ENCODE data around the gene TTL. TPM values are rescaled to one million over a fixed set of nuclear protein-coding genes. Genes with fewer than 3 reads are reported as not detected.

Gene TTL
- total and polyA plus RNA-seq, 4 donors: 3.6 to 9.5 (median 7.1) TPM

DNA sequence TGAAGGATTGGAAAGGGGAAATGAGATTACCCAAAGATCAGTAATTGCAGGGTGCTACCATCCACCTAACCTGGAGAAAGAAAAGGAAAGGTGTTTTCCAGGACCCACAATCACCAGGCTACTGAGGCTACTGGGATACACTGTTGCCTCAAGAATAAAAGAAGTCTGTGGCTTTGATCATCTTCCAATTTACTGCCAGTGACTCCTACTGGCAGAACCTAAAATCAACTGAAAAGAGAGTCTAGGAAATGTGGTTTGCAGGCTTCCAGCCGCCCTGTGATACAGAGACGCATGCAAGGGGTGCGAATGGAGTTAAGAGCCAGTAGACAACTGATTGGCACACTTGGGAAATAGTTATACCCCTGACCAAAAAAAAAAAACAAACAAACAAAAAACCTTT is 16.6 kb upstream of the TTL start:
- Histone ChIP-seq H3K4me3 (ENCODE audit: low read depth in 1 of 3, low read length in 3 of 3) (no peak overlapping the region), H3K27me3 (ENCODE audit: control insufficient read depth in 4 of 4, insufficient read depth in 4 of 4, low read length in 3 of 4) (peaks cover 0 to 2% (median 0%) of the 10 kb centered on the region in 4 donors), H3K27ac (ENCODE audit: low read depth in 1 of 2, low read length in 2 of 2) (no peak overlapping the region), H3K9ac (ENCODE audit: low read depth in 1 of 2, low read length in 2 of 2) (no peak overlapping the region), H3K4me1 (ENCODE audit: control insufficient read depth in 4 of 4, insufficient read depth in 4 of 4, low read length in 3 of 4) (no peaks in the 10 kb centered on the region), H3K9me3 (ENCODE audit: control insufficient read depth in 4 of 4, low read length in 3 of 4) (no peaks in the 10 kb centered on the region), H3K36me3 (ENCODE audit: control insufficient read depth in 4 of 4, insufficient read depth in 3 of 4, low read depth in 1 of 4, low read length in 3 of 4) (no peaks in the 10 kb centered on the region)
- 74% methylated on average over 3 of the region's 3 CpGs for WGBS
- DNase-seq (ENCODE audit: low spot score): no peak
- TF ChIP-seq SP1 (IDR thresholded peaks at IDR 0.05) (no peak), JUND (IDR thresholded peaks at IDR 0.05) (no peak), FOXA1 (IDR thresholded peaks at IDR 0.05) (no peak), RAD21 (IDR thresholded peaks at IDR 0.05) (peak in 1 of 2 donors; percentile 8), TAF1 (conservative IDR thresholded peaks at IDR 0.05) (no peak)

DNA sequence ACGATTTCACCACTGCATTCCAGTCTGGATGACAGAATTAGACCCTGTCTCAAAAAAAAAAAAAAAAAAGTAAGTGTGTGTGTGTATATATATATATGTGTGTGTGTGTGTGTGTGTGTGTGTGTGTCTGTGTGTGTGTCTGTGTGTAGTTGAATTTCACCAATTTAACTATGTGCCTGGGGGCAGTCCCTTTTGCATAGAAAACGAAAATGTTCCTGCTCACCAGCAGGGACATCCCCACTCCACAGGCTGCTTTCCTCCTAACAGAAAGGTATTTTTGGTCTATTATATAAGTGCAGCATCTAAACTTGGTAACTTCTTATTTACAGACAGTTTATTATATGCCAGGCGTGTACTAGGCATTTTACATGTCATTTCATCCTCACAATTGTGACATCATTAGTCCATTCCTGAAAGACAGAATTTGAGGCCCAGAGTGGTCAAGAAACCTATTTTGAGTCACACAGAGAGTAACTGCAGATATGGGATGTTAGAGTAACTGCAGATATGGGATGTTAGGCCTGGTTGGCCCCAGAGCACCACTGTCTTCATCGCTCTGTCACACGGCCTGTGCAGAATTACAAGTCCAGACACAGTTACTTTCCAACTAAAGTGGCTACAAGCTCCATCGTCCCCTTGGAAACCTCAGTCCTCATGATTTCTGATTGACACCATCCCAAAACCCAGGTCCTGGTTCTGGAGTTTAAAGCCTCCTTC is 9.3 kb upstream of the TTL start:
- Histone ChIP-seq H3K4me1 (ENCODE audit: control insufficient read depth in 4 of 4, insufficient read depth in 4 of 4, low read length in 3 of 4) (no peaks in the 10 kb centered on the region), H3K27me3 (ENCODE audit: control insufficient read depth in 4 of 4, insufficient read depth in 4 of 4, low read length in 3 of 4) (no peaks in the 10 kb centered on the region), H3K9ac (ENCODE audit: low read depth in 1 of 2, low read length in 2 of 2) (no peak overlapping the region), H3K36me3 (ENCODE audit: control insufficient read depth in 4 of 4, insufficient read depth in 3 of 4, low read depth in 1 of 4, low read length in 3 of 4) (no peaks in the 10 kb centered on the region), H3K27ac (ENCODE audit: low read depth in 1 of 2, low read length in 2 of 2) (no peak overlapping the region), H3K9me3 (ENCODE audit: control insufficient read depth in 4 of 4, low read length in 3 of 4) (no peaks in the 10 kb centered on the region), H3K4me3 (ENCODE audit: low read depth in 1 of 3, low read length in 3 of 3) (no peak overlapping the region)
- TF ChIP-seq NR2F2 (IDR thresholded peaks at IDR 0.05): no peak
- TF ChIP-seq JUND (IDR thresholded peaks at IDR 0.05): no peak
- TF ChIP-seq EGR1 (IDR thresholded peaks at IDR 0.05; ENCODE audit: low read depth in 2 of 2): no peak
- no peak for TF ChIP-seq RXRA (IDR thresholded peaks at IDR 0.05)
- no peak for TF ChIP-seq FOXA1 (IDR thresholded peaks at IDR 0.05)
- no peak for DNase-seq (ENCODE audit: low spot score)
- 93% methylated on average over 6 of the region's 6 CpGs for WGBS

DNA sequence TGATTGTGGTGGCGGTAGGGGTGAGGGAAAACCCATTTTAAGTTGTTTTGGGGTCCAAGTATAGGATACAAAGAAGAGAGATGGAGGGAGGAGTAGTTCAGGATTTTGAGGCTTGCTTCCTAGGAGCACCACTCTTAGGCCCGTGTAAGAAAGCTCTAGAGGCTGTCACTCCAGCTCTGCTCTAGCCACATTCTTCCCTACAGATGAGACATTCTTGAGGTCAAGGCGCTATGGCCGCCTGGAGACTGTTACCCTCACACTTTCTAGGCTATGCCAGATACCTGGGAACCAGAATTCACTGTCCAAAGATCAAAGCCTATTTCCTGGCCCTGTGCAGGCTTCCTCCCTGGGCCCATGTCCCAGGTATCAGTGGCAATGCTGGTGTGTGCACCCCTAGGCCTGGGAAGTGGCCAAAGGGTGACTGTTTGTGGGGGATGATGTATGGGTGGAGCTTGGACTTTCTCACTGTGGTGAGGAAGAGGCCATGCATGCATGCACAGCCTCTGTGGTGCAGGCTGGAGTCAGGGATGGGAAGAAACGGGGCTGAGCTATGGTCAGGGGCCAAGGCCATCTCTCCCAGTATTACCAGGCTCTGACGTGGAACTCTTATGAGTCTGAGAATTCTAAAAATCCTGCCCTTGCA is 7.0 kb upstream of the TTL start:
- TF ChIP-seq HNF4G (IDR thresholded peaks at IDR 0.05) (no peak), NR2F2 (IDR thresholded peaks at IDR 0.05) (no peak), SP1 (IDR thresholded peaks at IDR 0.05) (no peak), HNF4A (conservative IDR thresholded peaks at IDR 0.05) (no peak), RAD21 (IDR thresholded peaks at IDR 0.05) (no peak), RXRA (IDR thresholded peaks at IDR 0.05) (no peak)
- TF ChIP-seq, protein P1, sequence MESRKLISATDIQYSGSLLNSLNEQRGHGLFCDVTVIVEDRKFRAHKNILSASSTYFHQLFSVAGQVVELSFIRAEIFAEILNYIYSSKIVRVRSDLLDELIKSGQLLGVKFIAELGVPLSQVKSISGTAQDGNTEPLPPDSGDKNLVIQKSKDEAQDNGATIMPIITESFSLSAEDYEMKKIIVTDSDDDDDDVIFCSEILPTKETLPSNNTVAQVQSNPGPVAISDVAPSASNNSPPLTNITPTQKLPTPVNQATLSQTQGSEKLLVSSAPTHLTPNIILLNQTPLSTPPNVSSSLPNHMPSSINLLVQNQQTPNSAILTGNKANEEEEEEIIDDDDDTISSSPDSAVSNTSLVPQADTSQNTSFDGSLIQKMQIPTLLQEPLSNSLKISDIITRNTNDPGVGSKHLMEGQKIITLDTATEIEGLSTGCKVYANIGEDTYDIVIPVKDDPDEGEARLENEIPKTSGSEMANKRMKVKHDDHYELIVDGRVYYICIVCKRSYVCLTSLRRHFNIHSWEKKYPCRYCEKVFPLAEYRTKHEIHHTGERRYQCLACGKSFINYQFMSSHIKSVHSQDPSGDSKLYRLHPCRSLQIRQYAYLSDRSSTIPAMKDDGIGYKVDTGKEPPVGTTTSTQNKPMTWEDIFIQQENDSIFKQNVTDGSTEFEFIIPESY (IDR thresholded peaks at IDR 0.05): no peak
- WGBS: 86% methylated on average over 6 of the region's 6 CpGs
- Histone ChIP-seq H3K27me3 (ENCODE audit: control insufficient read depth in 4 of 4, insufficient read depth in 4 of 4, low read length in 3 of 4) (no peaks in the 10 kb centered on the region), H3K9me3 (ENCODE audit: control insufficient read depth in 4 of 4, low read length in 3 of 4) (no peaks in the 10 kb centered on the region), H3K4me1 (ENCODE audit: control insufficient read depth in 4 of 4, insufficient read depth in 4 of 4, low read length in 3 of 4) (no peaks in the 10 kb centered on the region), H3K9ac (ENCODE audit: low read depth in 1 of 2, low read length in 2 of 2) (no peak overlapping the region), H3K27ac (ENCODE audit: low read depth in 1 of 2, low read length in 2 of 2) (no peak overlapping the region), H3K4me3 (ENCODE audit: low read depth in 1 of 3, low read length in 3 of 3) (no peak overlapping the region), H3K36me3 (ENCODE audit: control insufficient read depth in 4 of 4, insufficient read depth in 3 of 4, low read depth in 1 of 4, low read length in 3 of 4) (no peaks in the 10 kb centered on the region)
- no peak for DNase-seq (ENCODE audit: low spot score)

DNA sequence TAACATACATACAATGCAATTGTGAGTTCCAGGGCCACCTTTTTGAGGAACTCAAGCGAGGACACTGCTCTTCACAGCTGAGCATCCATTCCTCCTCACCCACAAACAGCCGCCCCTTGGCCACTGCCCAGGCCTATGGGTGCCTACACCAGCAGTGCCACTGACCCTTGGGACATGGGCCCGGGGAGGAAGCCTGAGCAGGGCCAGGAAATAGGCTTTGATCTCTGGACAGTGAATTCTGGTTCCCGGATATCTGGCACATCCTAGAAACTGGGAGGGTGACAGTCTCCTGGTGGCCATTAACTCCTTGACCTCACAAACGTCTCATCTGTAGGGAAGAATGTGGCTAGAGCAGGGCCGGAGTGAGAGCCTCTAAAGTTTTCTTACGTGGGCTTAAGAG is 5.5 kb upstream of the TTL start:
- Histone ChIP-seq H3K4me1 (ENCODE audit: control insufficient read depth in 4 of 4, insufficient read depth in 4 of 4, low read length in 3 of 4) (peaks cover 0 to 11% (median 8%) of the 10 kb centered on the region in 4 donors), H3K27ac (ENCODE audit: low read depth in 1 of 2, low read length in 2 of 2) (no peak overlapping the region), H3K4me3 (ENCODE audit: low read depth in 1 of 3, low read length in 3 of 3) (no peak overlapping the region), H3K9ac (ENCODE audit: low read depth in 1 of 2, low read length in 2 of 2) (no peak overlapping the region), H3K36me3 (ENCODE audit: control insufficient read depth in 4 of 4, insufficient read depth in 3 of 4, low read depth in 1 of 4, low read length in 3 of 4) (no peaks in the 10 kb centered on the region), H3K27me3 (ENCODE audit: control insufficient read depth in 4 of 4, insufficient read depth in 4 of 4, low read length in 3 of 4) (no peaks in the 10 kb centered on the region), H3K9me3 (ENCODE audit: control insufficient read depth in 4 of 4, low read length in 3 of 4) (no peaks in the 10 kb centered on the region)
- DNase-seq (ENCODE audit: low spot score): no peak
- 67% methylated on average over 7 of the region's 7 CpGs for WGBS
- TF ChIP-seq GABPA (IDR thresholded peaks at IDR 0.05 in 1 of 2, conservative IDR thresholded peaks at IDR 0.05 in 1 of 2) (no peak), FOXA1 (IDR thresholded peaks at IDR 0.05) (no peak), RXRA (IDR thresholded peaks at IDR 0.05) (no peak)
